ENCODE measurements around the gene COL28A1.

Gene COL28A1

DNA sequence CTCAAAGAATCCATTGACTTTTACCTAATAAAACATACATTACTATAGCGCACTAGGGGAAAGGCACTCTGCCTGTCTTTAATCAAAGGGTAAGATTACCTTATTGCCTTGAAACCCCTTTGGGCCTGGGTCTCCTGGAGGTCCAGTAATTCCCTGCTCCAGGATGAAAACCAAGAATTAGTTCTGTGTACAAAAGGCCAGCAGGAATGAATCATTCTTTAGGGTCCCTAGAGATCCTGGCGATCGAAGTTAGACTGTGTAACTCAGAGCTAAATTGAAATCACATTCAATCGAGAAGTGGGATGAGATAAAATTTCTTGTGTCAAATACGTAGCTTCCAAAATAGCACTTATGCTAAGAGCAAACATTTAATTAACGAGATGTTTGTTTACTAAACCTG lies 29.8 kb downstream of the COL28A1 start:
- H3K9me3 ChIP-seq (ENCODE audit: low read depth, low read length) = no peaks in the 10 kb centered on the region
- no peak for TF ChIP-seq EZH2 (IDR thresholded peaks at IDR 0.05)
- no peak for TF ChIP-seq POLR2AphosphoS5 (IDR thresholded peaks at IDR 0.05; ENCODE audit: borderline replicate concordance, low read depth, low read length)
- TF ChIP-seq FOXP2 (optimal IDR thresholded peaks at IDR 0.05; ENCODE audit: control extremely low read depth, extremely low read length, insufficient read depth) = no peak
- H3K4me3 ChIP-seq = no peak overlapping the region
- no peaks in the 10 kb centered on the region for H3K36me3 ChIP-seq (ENCODE audit: insufficient read depth, low read length)
- H3K27ac ChIP-seq = no peak overlapping the region
- DNase-seq (ENCODE audit: low read depth, low spot score) = no peak
- H3K9ac ChIP-seq (ENCODE audit: insufficient read length) = no peak overlapping the region

DNA sequence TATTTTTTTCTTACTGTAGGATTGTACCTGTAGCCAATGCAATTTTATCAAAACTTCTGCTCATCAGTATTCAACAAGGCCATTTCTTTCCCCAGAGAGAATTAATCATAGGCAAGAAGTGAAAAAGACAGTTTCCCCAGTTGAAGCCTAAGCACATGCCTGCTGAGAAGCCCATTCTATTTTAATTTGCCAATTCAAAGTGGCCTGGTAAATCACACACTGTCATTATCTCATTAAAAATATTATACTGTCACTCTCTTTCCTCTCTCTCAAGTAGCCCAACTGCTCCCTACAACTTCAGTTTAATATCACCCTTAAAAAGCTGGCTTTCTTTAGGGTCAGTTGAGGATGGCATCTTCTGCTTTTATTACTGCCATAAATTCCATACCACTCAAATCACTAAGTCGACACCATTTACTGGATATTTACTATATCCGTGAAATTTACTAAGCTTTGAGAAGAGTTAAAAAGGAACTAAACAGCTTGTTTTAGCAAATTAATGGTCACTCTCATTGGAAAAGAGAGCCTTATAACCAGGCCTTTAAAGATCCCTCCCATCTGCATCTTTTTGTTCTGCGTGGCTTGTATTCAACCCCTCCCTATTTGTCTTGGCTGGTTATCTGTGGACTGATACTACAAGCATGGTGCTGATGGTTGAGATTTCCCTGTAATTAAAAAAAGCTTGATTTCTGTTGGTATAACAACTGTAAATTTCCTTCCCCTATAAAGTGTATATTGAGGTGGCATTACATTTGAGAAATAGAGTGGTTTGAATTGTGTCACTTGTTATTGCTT lies 30.6 kb downstream of the COL28A1 start:
- no peak for TF ChIP-seq EZH2 (IDR thresholded peaks at IDR 0.05)
- TF ChIP-seq FOXP2 (optimal IDR thresholded peaks at IDR 0.05; ENCODE audit: control extremely low read depth, extremely low read length, insufficient read depth) = no peak
- no peak for TF ChIP-seq POLR2AphosphoS5 (IDR thresholded peaks at IDR 0.05; ENCODE audit: borderline replicate concordance, low read depth, low read length)
- H3K27ac ChIP-seq = no peak overlapping the region
- no peak overlapping the region for H3K4me3 ChIP-seq
- no peak for DNase-seq (ENCODE audit: low read depth, low spot score)
- no peaks in the 10 kb centered on the region for H3K9me3 ChIP-seq (ENCODE audit: low read depth, low read length)
- H3K36me3 ChIP-seq (ENCODE audit: insufficient read depth, low read length) = no peaks in the 10 kb centered on the region
- no peak overlapping the region for H3K9ac ChIP-seq (ENCODE audit: insufficient read length)

DNA sequence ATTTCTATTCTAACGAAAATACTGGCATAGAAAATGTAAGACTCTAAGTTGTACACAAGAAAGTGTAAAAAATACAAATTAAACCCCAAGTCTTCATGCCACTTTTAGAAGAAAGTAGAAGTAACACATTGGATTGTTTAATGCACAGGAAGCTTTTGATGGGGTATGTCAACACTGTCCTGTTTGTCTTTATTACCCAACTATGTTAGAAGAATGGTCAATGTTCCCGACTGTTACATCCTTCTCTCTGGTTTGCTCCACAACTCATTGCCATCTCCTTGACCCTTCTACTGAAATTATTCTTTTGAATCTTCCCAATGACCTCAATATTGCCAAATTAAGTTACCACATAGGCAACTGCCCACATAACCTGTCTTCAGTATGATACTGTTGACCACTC lies 35.8 kb downstream of the COL28A1 start:
- no peak overlapping the region for H3K4me3 ChIP-seq
- no peak overlapping the region for H3K9ac ChIP-seq (ENCODE audit: insufficient read length)
- no peak for DNase-seq (ENCODE audit: low read depth, low spot score)

DNA sequence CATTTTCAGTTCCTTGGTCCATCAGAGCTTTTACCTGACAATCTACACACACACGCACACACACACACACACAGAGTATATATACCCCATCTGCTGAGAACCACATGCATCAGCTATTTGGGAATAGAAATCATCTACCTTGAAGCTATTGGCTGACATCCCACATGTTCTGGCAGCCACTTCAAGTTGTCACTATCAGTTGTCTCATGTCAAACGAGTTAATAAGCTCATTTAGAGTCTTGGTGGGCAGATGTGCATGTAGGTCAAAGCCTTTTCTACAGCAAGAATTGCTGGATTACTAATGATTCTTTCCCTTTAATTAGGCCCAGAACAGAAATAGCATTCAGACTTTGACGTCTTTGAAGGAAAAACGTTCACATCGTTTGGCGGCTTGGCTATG lies 36.8 kb downstream of the COL28A1 start:
- no peaks in the 10 kb centered on the region for H3K9me3 ChIP-seq (ENCODE audit: low read depth, low read length)
- H3K4me3 ChIP-seq = no peak overlapping the region
- DNase-seq (ENCODE audit: low read depth, low spot score) = no peak
- no peaks in the 10 kb centered on the region for H3K36me3 ChIP-seq (ENCODE audit: insufficient read depth, low read length)
- H3K9ac ChIP-seq (ENCODE audit: insufficient read length) = no peak overlapping the region
- TF ChIP-seq EZH2 (IDR thresholded peaks at IDR 0.05) = no peak
- no peak for TF ChIP-seq POLR2AphosphoS5 (IDR thresholded peaks at IDR 0.05; ENCODE audit: borderline replicate concordance, low read depth, low read length)
- TF ChIP-seq FOXP2 (optimal IDR thresholded peaks at IDR 0.05; ENCODE audit: control extremely low read depth, extremely low read length, insufficient read depth) = no peak
- no peak overlapping the region for H3K27ac ChIP-seq

More for the DNA sequence above, 35.8 kb downstream of the COL28A1 start:
- Histone ChIP-seq H3K36me3 (ENCODE audit: insufficient read depth, low read length) (no peaks in the 10 kb centered on the region), H3K9me3 (ENCODE audit: low read depth, low read length) (no peaks in the 10 kb centered on the region), H3K27ac (no peak overlapping the region)
- TF ChIP-seq FOXP2 (optimal IDR thresholded peaks at IDR 0.05; ENCODE audit: control extremely low read depth, extremely low read length, insufficient read depth) (no peak), POLR2AphosphoS5 (IDR thresholded peaks at IDR 0.05; ENCODE audit: borderline replicate concordance, low read depth, low read length) (no peak), EZH2 (IDR thresholded peaks at IDR 0.05) (no peak)

DNA sequence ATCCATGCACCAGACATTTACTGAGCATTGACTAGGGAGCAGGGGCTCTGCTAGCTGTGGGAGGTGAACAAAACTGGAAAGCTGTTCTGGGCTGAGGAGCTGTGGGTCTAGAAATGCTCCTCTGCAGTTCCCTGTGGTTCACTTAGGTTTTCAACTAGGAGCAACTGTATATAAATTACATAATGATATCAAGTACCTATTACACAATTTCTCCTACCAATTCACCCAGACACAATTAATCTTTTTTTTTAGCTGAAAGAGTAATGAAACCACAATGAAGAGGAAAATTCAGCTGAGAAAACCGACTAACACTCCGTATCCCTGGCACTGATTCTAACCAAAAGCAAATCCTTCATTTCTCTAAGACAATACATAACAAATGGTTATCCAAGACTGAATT lies 39.4 kb downstream of the COL28A1 start:
- no peak for DNase-seq (ENCODE audit: low read depth, low spot score)
- H3K9ac ChIP-seq (ENCODE audit: insufficient read length) = no peak overlapping the region
- no peaks in the 10 kb centered on the region for H3K36me3 ChIP-seq (ENCODE audit: insufficient read depth, low read length)
- no peak overlapping the region for H3K4me3 ChIP-seq
- no peaks in the 10 kb centered on the region for H3K9me3 ChIP-seq (ENCODE audit: low read depth, low read length)
- TF ChIP-seq FOXP2 (optimal IDR thresholded peaks at IDR 0.05; ENCODE audit: control extremely low read depth, extremely low read length, insufficient read depth) (no peak), POLR2AphosphoS5 (IDR thresholded peaks at IDR 0.05; ENCODE audit: borderline replicate concordance, low read depth, low read length) (no peak), EZH2 (IDR thresholded peaks at IDR 0.05) (no peak)
- H3K27ac ChIP-seq = no peak overlapping the region

DNA sequence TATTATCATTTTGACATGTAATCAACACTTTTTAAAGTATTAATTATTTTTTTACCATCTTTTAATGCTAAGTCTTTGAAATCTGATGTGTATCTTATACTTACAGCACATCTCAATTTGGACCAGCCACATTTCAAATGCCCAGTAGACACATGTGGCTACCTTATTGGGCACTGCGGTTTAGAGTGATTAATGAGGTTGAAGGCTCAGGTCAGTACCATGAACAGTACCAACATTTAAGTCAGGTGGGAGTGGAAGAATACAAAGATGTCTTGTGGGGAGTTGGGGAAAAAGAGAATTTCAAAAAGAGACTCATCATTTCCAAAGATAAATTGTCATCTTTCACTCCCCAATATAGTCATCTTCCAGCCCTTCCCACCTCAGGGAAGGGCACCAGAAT lies 40.5 kb downstream of the COL28A1 start:
- no peak for DNase-seq (ENCODE audit: low read depth, low spot score)
- no peak for TF ChIP-seq EZH2 (IDR thresholded peaks at IDR 0.05)
- no peak overlapping the region for H3K4me3 ChIP-seq
- H3K36me3 ChIP-seq (ENCODE audit: insufficient read depth, low read length) = no peaks in the 10 kb centered on the region
- no peak overlapping the region for H3K9ac ChIP-seq (ENCODE audit: insufficient read length)
- H3K27ac ChIP-seq = no peak overlapping the region
- no peaks in the 10 kb centered on the region for H3K9me3 ChIP-seq (ENCODE audit: low read depth, low read length)

DNA sequence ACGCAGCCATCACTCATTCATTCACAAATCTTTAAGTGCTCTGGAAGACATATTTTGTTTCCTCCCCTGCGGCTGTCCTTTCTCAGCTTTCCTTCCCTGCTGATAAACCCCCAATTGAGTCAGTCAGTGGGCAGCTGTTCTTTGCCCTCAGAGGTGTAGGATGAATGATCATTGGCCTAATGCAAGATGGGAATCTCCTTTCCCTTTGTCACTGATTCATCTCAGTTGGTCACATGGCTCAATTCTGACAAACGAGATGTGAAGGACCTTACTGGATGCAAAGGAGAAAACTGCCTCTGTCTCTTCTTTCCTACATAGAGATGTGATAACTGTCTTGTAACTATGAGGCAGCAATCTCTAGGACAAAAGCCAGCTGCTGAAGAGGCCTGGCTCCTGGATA lies 44.6 kb downstream of the COL28A1 start:
- no peak for DNase-seq (ENCODE audit: low read depth, low spot score)
- Histone ChIP-seq H3K27ac (no peak overlapping the region), H3K9ac (ENCODE audit: insufficient read length) (no peak overlapping the region), H3K36me3 (ENCODE audit: insufficient read depth, low read length) (no peaks in the 10 kb centered on the region), H3K9me3 (ENCODE audit: low read depth, low read length) (no peaks in the 10 kb centered on the region), H3K4me3 (no peak overlapping the region)
- TF ChIP-seq POLR2AphosphoS5 (IDR thresholded peaks at IDR 0.05; ENCODE audit: borderline replicate concordance, low read depth, low read length) (no peak), FOXP2 (optimal IDR thresholded peaks at IDR 0.05; ENCODE audit: control extremely low read depth, extremely low read length, insufficient read depth) (no peak), EZH2 (IDR thresholded peaks at IDR 0.05) (no peak)

DNA sequence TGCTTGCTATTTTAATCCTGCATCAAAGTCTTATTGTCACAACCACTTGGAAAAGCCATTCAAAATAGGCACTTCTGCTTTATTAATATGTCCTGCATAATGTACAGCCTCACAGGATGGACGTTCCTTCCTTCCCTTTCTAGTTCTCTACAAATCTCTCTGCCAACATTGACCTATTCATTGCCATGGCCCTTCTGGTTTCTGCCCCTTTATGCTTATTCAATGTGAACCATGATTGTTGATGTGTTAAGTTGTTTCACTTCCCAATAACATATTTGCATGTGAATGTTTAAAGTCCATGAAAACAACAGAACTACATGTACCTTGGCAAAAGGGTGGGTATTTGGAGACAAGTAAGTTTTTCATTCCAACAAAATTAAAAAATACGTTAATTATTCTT lies 45.7 kb downstream of the COL28A1 start:
- Histone ChIP-seq H3K4me3 (no peak overlapping the region), H3K36me3 (ENCODE audit: insufficient read depth, low read length) (no peaks in the 10 kb centered on the region), H3K9me3 (ENCODE audit: low read depth, low read length) (no peaks in the 10 kb centered on the region), H3K9ac (ENCODE audit: insufficient read length) (no peak overlapping the region), H3K27ac (no peak overlapping the region)
- TF ChIP-seq FOXP2 (optimal IDR thresholded peaks at IDR 0.05; ENCODE audit: control extremely low read depth, extremely low read length, insufficient read depth) (no peak), EZH2 (IDR thresholded peaks at IDR 0.05) (no peak)
- no peak for DNase-seq (ENCODE audit: low read depth, low spot score)

DNA sequence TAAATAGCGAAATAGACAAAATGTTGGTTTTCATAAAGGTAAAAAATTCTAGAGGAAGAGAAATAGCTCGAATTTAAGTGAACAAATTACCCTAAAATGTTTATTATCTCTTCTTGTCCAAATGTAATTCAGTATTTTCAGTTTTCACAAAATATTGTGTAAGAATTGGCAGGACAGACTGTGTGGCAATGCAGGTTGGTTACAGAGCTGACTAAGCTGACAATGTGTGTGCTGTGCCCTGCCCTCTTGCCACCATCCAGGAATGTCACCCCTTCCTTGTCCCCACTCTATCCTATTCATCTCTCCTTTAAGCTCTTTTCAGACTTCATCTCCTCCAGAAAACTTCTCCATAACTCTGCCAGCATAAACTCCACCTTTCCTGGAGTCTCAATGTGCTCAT lies 46.1 kb downstream of the COL28A1 start:
- Histone ChIP-seq H3K27ac (no peak overlapping the region), H3K9ac (ENCODE audit: insufficient read length) (no peak overlapping the region), H3K36me3 (ENCODE audit: insufficient read depth, low read length) (no peaks in the 10 kb centered on the region), H3K4me3 (no peak overlapping the region), H3K9me3 (ENCODE audit: low read depth, low read length) (no peaks in the 10 kb centered on the region)
- no peak for TF ChIP-seq EZH2 (IDR thresholded peaks at IDR 0.05)
- TF ChIP-seq FOXP2 (optimal IDR thresholded peaks at IDR 0.05; ENCODE audit: control extremely low read depth, extremely low read length, insufficient read depth) = no peak
- no peak for TF ChIP-seq POLR2AphosphoS5 (IDR thresholded peaks at IDR 0.05; ENCODE audit: borderline replicate concordance, low read depth, low read length)
- DNase-seq (ENCODE audit: low read depth, low spot score) = no peak

Measured in SK-N-MC (cell line).